Fibroblast of lung (primary cell): ENCODE data around the gene BIN1. TPM values are rescaled to one million over a fixed set of nuclear protein-coding genes. Genes with fewer than 3 reads are reported as not detected.

Experiments used
- DNase-seq, 2 donors: peaks; one replicate each; pipeline versions ENCODE4 v3.0.0 to v3.0.0-alpha.2; 2010; ENCODE audit warnings: low read depth in 2 of 2
- H2AFZ ChIP-seq: 2 replicates; pipeline ENCODE4 v1.5.1; 2012; ENCODE audit warnings: low read length, control low read depth, inconsistent platforms
- H3K27ac ChIP-seq: 2 replicates; pipeline ENCODE4 v1.5.1; 2011; ENCODE audit warnings: low read length, control low read depth; ENCODE audit not compliant: insufficient read depth
- H3K27me3 ChIP-seq: 2 replicates; pipeline ENCODE4 v1.5.1; 2011; ENCODE audit warnings: mild to moderate bottlenecking, low read length; ENCODE audit not compliant: control insufficient read depth, insufficient read depth
- H3K36me3 ChIP-seq: 2 replicates; pipeline ENCODE4 v1.5.1; 2011; ENCODE audit warnings: low read length; ENCODE audit not compliant: control insufficient read depth, insufficient read depth
- H3K4me1 ChIP-seq: 2 replicates; pipeline ENCODE4 v1.5.1; 2011; ENCODE audit warnings: low read length; ENCODE audit not compliant: control insufficient read depth, insufficient read depth; ENCODE audit errors: extremely low read depth
- H3K4me2 ChIP-seq: 2 replicates; pipeline ENCODE4 v1.5.1; 2011; ENCODE audit warnings: low read length, control low read depth; ENCODE audit not compliant: insufficient read depth; ENCODE audit errors: extremely low read depth
- H3K4me3 ChIP-seq, 4 experiments: fragments of 200-600 bp in 1 of 4; sonication (generic) in 1 of 4; replicated peaks in 1 of 4; 2 replicates each; pipeline ENCODE4 v1.5.1; 2011 to 2016; ENCODE audit warnings: low read length in 4 of 4, low read depth in 3 of 4, mild to moderate bottlenecking in 3 of 4, control low read depth in 2 of 4, inconsistent platforms in 1 of 4, mixed read lengths in 1 of 4; ENCODE audit not compliant: insufficient read depth in 1 of 4; ENCODE audit errors: control extremely low read depth in 1 of 4
- H3K79me2 ChIP-seq: 2 replicates; pipeline ENCODE4 v1.5.1; 2012; ENCODE audit warnings: mild to moderate bottlenecking, low read length, inconsistent platforms; ENCODE audit not compliant: control insufficient read depth, insufficient read depth
- H3K9ac ChIP-seq: 2 replicates; pipeline ENCODE4 v1.5.1; 2011; ENCODE audit warnings: mild to moderate bottlenecking, low read length, control low read depth; ENCODE audit not compliant: insufficient read depth
- H3K9me3 ChIP-seq: 2 replicates; pipeline ENCODE4 v1.5.1; 2012; ENCODE audit warnings: low read depth, low read length; ENCODE audit not compliant: control insufficient read depth, insufficient read depth
- H4K20me1 ChIP-seq: 2 replicates; pipeline ENCODE4 v1.5.1; 2011; ENCODE audit warnings: low read length; ENCODE audit not compliant: control insufficient read depth, insufficient read depth; ENCODE audit errors: extremely low read depth
- CTCF ChIP-seq, 2 donors: IDR thresholded peaks in 1 of 2; conservative IDR thresholded peaks in 1 of 2; 1 replicate in 1 of 2; 2 replicates in 1 of 2; pipeline ENCODE4 v1.5.1; 2011 to 2012; ENCODE audit warnings: low read length in 2 of 2, control low read depth in 1 of 2, inconsistent platforms in 1 of 2, low read depth in 1 of 2, mild to moderate bottlenecking in 1 of 2
- EZH2 ChIP-seq: IDR thresholded peaks from 2 replicates; pipeline ENCODE4 v1.5.1; 2012; ENCODE audit warnings: low read length, control low read depth, mild to moderate bottlenecking; ENCODE audit errors: missing control alignments
- polyA plus RNA-seq, 2 donors: library from polyadenylated mRNA; depleted of rRNA in 1 of 2; stranded (reverse) in 1 of 2; unstranded in 1 of 2; fragments of >200 nt; gene quantifications; 2 replicates each; pipeline ENCODE4 v1.2.1, GENCODE V29; 2011 to 2012; ENCODE audit warnings: missing spikeins in 1 of 2
- total RNA-seq: library from RNA; depleted of rRNA; stranded (reverse); fragments of >200 nt; gene quantifications from 2 replicates; pipeline ENCODE4 v1.2.1, GENCODE V29; 2014

Gene BIN1
- total and polyA plus RNA-seq, 2 donors (not counting 1 experiment from before 2014, with no cell fraction given), result 17.3 to 68.7 TPM

- Histone ChIP-seq H3K9ac (no peak overlapping the region), H3K4me2 (no peak overlapping the region), H4K20me1 (no peaks in the 10 kb centered on the region), H3K36me3 (no peaks in the 10 kb centered on the region), H2AFZ (no peak overlapping the region), H3K4me1 (peaks cover 27% of the 10 kb centered on the region), H3K27me3 (no peaks in the 10 kb centered on the region), H3K4me3 (no peak overlapping the region), H3K79me2 (peaks cover 3% of the 10 kb centered on the region), H3K27ac (no peak overlapping the region), H3K9me3 (no peaks in the 10 kb centered on the region)
- DNase-seq, result peak; percentile 36 to 68
- no peak for TF ChIP-seq CTCF (conservative IDR thresholded peaks at IDR 0.05 in 1 of 2, IDR thresholded peaks at IDR 0.05 in 1 of 2; ENCODE audit: low read depth in 1 of 2, low read length in 2 of 2)
Measured at GRCh38 chr2:127080938-127081755, 25.8 kb downstream of the BIN1 start.

GRCh38 chr2:127080226-127080937, 26.6 kb downstream of the BIN1 start:
- no peak overlapping the region for H3K9ac ChIP-seq
- H4K20me1 ChIP-seq, result no peaks in the 10 kb centered on the region
- H3K4me2 ChIP-seq, result no peak overlapping the region
- H3K36me3 ChIP-seq, result no peaks in the 10 kb centered on the region
- peaks cover 27% of the 10 kb centered on the region for H3K4me1 ChIP-seq
- no peaks in the 10 kb centered on the region for H3K9me3 ChIP-seq
- no peaks in the 10 kb centered on the region for H3K79me2 ChIP-seq
- DNase-seq, result no peak
- no peaks in the 10 kb centered on the region for H3K27me3 ChIP-seq
- H2AFZ ChIP-seq, result no peak overlapping the region
- TF ChIP-seq CTCF (conservative IDR thresholded peaks at IDR 0.05 in 1 of 2, IDR thresholded peaks at IDR 0.05 in 1 of 2; ENCODE audit: low read depth in 1 of 2, low read length in 2 of 2) (no peak), EZH2 (no peak)
- no peak overlapping the region for H3K4me3 ChIP-seq
- H3K27ac ChIP-seq, result no peak overlapping the region

- Histone ChIP-seq H3K27ac (no peak overlapping the region), H3K4me1 (peaks cover 19% of the 10 kb centered on the region), H3K9me3 (no peaks in the 10 kb centered on the region), H3K79me2 (no peaks in the 10 kb centered on the region), H4K20me1 (no peaks in the 10 kb centered on the region), H3K27me3 (no peaks in the 10 kb centered on the region), H3K36me3 (no peaks in the 10 kb centered on the region), H3K4me3 (no peak overlapping the region), H3K4me2 (no peak overlapping the region), H3K9ac (no peak overlapping the region), H2AFZ (no peak overlapping the region)
- TF ChIP-seq CTCF (conservative IDR thresholded peaks at IDR 0.05 in 1 of 2, IDR thresholded peaks at IDR 0.05 in 1 of 2; ENCODE audit: low read depth in 1 of 2, low read length in 2 of 2) (no peak), EZH2 (no peak)
- DNase-seq, result no peak
Measured at GRCh38 chr2:127079358-127079920, 27.5 kb downstream of the BIN1 start.
